Body of pancreas (tissue), 4 donors: ENCODE data around the gene DOC2A. TPM values are rescaled to one million over a fixed set of nuclear protein-coding genes. Genes with fewer than 3 reads are reported as not detected.

Experiments
- ATAC-seq: fragments of 150-250 bp; one replicate; pipeline ENCODE4 v1.9.1; 2016
- DNase-seq, 4 donors: peaks; one replicate each; pipeline ENCODE4 v3.0.0-alpha.2; 2019
- H3K27ac ChIP-seq, 4 donors: fragments of 200-600 bp; sonication (generic); 1 replicate in 3 of 4; 2 replicates in 1 of 4; pipeline versions ENCODE4 v1.5.1 to v1.6.1; 2016 to 2019; ENCODE audit warnings: mild to moderate bottlenecking in 1 of 4, mixed read lengths in 1 of 4, moderate library complexity in 1 of 4
- H3K27me3 ChIP-seq, 2 donors: fragments of 200-600 bp; sonication (generic); one replicate each; pipeline ENCODE4 v1.6.0; 2016; ENCODE audit warnings: mild to moderate bottlenecking in 1 of 2
- H3K36me3 ChIP-seq, 2 donors: fragments of 200-600 bp; sonication (generic); replicated peaks in 1 of 2; 2 replicates each; pipeline ENCODE4 v1.5.1; 2016; ENCODE audit warnings: low read depth in 2 of 2; ENCODE audit not compliant: insufficient read depth in 1 of 2
- H3K4me1 ChIP-seq: fragments of 200-600 bp; sonication (generic); one replicate; pipeline ENCODE4 v1.6.0; 2016
- H3K4me3 ChIP-seq, 2 donors: fragments of 200-600 bp; sonication (generic); 1 replicate in 1 of 2; 2 replicates in 1 of 2; pipeline ENCODE4 v1.5.1; 2016 to 2019
- H3K9me3 ChIP-seq, 3 donors: fragments of 200-600 bp; sonication (generic); 1 replicate in 2 of 3; 2 replicates in 1 of 3; pipeline ENCODE4 v1.5.1; 2016
- POLR2A ChIP-seq, 3 donors: fragments of 450-650 bp; IDR thresholded peaks; one replicate each; pipeline ENCODE4 v1.6.1; 2016; ENCODE audit warnings: antibody characterized with exemption in 3 of 3, mild to moderate bottlenecking in 2 of 3
- whole genome bisulfite sequencing, 2 donors: methylation state at CpG; one replicate each; pipeline ENCODE4 v1.1.5; 2017; 5-methylcytosine and 5-hydroxymethylcytosine counted together
- intact Hi-C: fragments of 100-400 bp; cut with DNase I; formaldehyde crosslinking; loops from one replicate; pipeline ENCODE4 v1.15.1; 2023
- total RNA-seq, 2 donors: library from RNA; depleted of rRNA; stranded (reverse); fragments of >200 nt; gene quantifications; one replicate each; pipeline ENCODE4 v1.1.0, GENCODE V29; 2016
- TF ChIP-seq, protein P1 (sequence below), 7 experiments: fragments of 450-650 bp in 4 of 7; fragments of 200-600 bp in 3 of 7; sonication (generic) in 3 of 7; IDR thresholded peaks; one replicate each; pipeline ENCODE4 v1.5.1; 2016 to 2019; ENCODE audit warnings: antibody characterized with exemption in 7 of 7

DOC2A gene
- total RNA-seq, 2 donors from 2014 or later, result 0.78 TPM; not detected in 1

DNA sequence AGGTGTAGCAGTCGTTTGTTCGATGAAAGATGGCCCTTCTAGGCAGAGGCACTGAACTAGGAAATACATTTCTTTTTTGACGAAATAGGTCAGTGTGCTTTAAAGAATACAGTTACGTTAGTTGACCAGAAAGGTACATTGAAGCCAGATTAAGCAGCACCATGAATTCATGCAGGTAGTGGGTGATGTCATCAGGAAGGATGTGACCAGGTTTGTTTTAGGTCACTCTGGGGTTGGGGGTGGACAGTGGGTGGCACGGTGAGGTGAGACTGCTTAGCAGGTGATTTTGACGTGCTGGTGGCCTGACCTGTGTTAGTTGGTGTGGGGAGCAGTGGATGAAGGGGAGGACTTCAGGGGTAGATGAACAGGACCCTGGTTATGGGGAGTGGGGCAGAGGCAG is 11.2 kb downstream of the DOC2A start:
- Histone ChIP-seq H3K27me3 (no peaks in the 10 kb centered on the region), H3K36me3 (peaks cover 0 to 2% of the 10 kb centered on the region in 2 donors), H3K4me3 (no peak overlapping the region), H3K9me3 (no peaks in the 10 kb centered on the region), H3K4me1 (peaks cover 19% of the 10 kb centered on the region), H3K27ac (no peak overlapping the region)
- ATAC-seq (no peak), DNase-seq (no peak)
- intact Hi-C loops, result loop anchor here (10.0 kb wide), 2 partner anchors 95 to 295 kb away; partner anchors contain the start of gene ASPHD1
- TF ChIP-seq, protein P1, sequence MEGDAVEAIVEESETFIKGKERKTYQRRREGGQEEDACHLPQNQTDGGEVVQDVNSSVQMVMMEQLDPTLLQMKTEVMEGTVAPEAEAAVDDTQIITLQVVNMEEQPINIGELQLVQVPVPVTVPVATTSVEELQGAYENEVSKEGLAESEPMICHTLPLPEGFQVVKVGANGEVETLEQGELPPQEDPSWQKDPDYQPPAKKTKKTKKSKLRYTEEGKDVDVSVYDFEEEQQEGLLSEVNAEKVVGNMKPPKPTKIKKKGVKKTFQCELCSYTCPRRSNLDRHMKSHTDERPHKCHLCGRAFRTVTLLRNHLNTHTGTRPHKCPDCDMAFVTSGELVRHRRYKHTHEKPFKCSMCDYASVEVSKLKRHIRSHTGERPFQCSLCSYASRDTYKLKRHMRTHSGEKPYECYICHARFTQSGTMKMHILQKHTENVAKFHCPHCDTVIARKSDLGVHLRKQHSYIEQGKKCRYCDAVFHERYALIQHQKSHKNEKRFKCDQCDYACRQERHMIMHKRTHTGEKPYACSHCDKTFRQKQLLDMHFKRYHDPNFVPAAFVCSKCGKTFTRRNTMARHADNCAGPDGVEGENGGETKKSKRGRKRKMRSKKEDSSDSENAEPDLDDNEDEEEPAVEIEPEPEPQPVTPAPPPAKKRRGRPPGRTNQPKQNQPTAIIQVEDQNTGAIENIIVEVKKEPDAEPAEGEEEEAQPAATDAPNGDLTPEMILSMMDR (IDR thresholded peaks at IDR 0.05), result no peak
- 87 to 88% methylated on average over 6 of the region's 6 CpGs for WGBS, 2 donors

GRCh38 chr16:29996766-29997250 is 14.0 kb downstream of the DOC2A start:
- Histone ChIP-seq H3K4me3 (peak overlapping the region; percentile 76 to 79), H3K9me3 (no peaks in the 10 kb centered on the region), H3K27ac (peak overlapping the region in 1 of 4 donors; percentile 89), H3K36me3 (peaks cover 0 to 2% of the 10 kb centered on the region in 2 donors), H3K27me3 (no peaks in the 10 kb centered on the region), H3K4me1 (peaks cover 26% of the 10 kb centered on the region)
- DNase-seq, result no peak
- intact Hi-C loops, result no loop called here
- ATAC-seq, result no peak
- TF ChIP-seq POLR2A (IDR thresholded peaks at IDR 0.05), result no peak
- TF ChIP-seq, protein P1 (IDR thresholded peaks at IDR 0.05), result no peak
- 22 to 26% methylated on average over 9 of the region's 9 CpGs for WGBS, 2 donors

- intact Hi-C loops, result no loop called here
- WGBS, 2 donors, result 0 to 1% methylated on average over 33 to 65 of the region's 65 CpGs
- peak within 1 kb of the TSS; percentile 89 to 99 (median 93) for H3K27ac ChIP-seq
- H3K36me3 ChIP-seq, result peaks cover 0 to 2% of the 10 kb centered on the region in 2 donors
- peak in 2 of 3 donors; percentile 52 to 58 for TF ChIP-seq POLR2A (IDR thresholded peaks at IDR 0.05)
- TF ChIP-seq, protein P1 (IDR thresholded peaks at IDR 0.05), result peak in 1 of 7 experiments; percentile 24
- ATAC-seq, result peak; percentile 99
- H3K4me3 ChIP-seq, result peak within 1 kb of the TSS; percentile 76 to 79
- H3K9me3 ChIP-seq, result no peaks in the 10 kb centered on the region
- DNase-seq, result peak; percentile 98
- H3K4me1 ChIP-seq, result peaks cover 26% of the 10 kb centered on the region
- no peaks in the 10 kb centered on the region for H3K27me3 ChIP-seq
Measured at GRCh38 chr16:29995911-29996765, 14.7 kb downstream of the DOC2A start, which contains the start of gene INO80E. INO80E (plus strand) TSS chr16:29996241; CDS start chr16:29996311, 70 bp downstream.

DNA sequence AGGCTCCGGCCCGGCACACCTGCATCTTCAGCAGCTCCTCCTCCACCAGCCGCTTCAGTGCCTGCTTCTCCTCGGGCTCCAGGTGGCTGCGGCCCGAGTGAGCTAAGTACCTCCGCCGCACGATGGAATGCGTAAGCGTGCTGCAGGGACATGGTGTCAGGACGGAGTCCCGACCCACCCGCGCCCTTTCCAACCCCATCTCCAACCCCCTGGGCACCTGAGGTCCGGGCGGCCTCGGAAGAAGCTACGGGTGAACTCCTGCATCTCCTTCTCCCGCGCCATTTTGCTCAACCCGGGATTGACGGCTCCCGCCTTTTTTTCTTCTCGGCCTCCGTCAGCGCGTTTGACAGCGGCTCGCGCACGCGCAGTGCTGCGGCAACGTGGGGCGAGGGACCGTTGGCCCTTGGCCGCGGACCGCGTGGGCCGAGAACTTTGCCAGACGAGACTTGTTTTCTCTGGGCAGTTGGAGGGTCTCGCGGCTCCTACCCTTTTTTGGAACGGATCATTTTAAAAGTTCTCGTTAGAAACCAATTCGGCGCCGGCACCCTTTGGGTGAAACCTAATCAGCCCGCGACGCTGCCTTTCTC is 15.4 kb downstream of the DOC2A start, which contains the start of gene HIRIP3:
Gene HIRIP3 (minus strand): TSS at position 294 of the 587 bp plus-strand sequence. CDS start 12 bp downstream, at position 282.
- peaks cover 26% of the 10 kb centered on the region for H3K4me1 ChIP-seq
- WGBS, 2 donors, result 0% methylated on average over 6 to 53 of the region's 53 CpGs
- no peaks in the 10 kb centered on the region for H3K9me3 ChIP-seq
- H3K4me3 ChIP-seq, result peak within 1 kb of the TSS; percentile 76 to 79
- peak within 1 kb of the TSS; percentile 89 to 99 (median 93) for H3K27ac ChIP-seq
- ATAC-seq (peak; percentile 80), DNase-seq (peak; percentile 89 to 91 (median 90))
- intact Hi-C loops, result no loop called here
- TF ChIP-seq, protein P1 (IDR thresholded peaks at IDR 0.05), result no peak
- TF ChIP-seq POLR2A (IDR thresholded peaks at IDR 0.05), result peak in 2 of 3 donors; percentile 61 to 67
- H3K27me3 ChIP-seq, result no peaks in the 10 kb centered on the region
- H3K36me3 ChIP-seq, result peaks cover 0 to 5% of the 10 kb centered on the region in 2 donors
